ENCODE measurements around the gene PPP1CA. TPM values are rescaled to one million over a fixed set of nuclear protein-coding genes. Genes with fewer than 3 reads are reported as not detected.

Gene PPP1CA
- total RNA-seq, 5 donors from 2014 or later (not counting 1 experiment from before 2014, with no cell fraction given): 118 to 198 (median 186) TPM

- Histone ChIP-seq H3K9me3 (no peaks in the 10 kb centered on the region), H3K4me3 (ENCODE audit: control insufficient read depth in 1 of 2, extremely low read depth in 1 of 2, low read length in 1 of 2) (no peak overlapping the region), H3K4me1 (ENCODE audit: control insufficient read depth in 1 of 2, extremely low read depth in 1 of 2, insufficient read depth in 2 of 2, low read length in 2 of 2) (peaks cover 8 to 87% of the 10 kb centered on the region in 2 experiments), H3K36me3 (ENCODE audit: control insufficient read depth in 2 of 2, extremely low read depth in 1 of 2, insufficient read depth in 1 of 2, low read length in 1 of 2) (no peaks in the 10 kb centered on the region), H3K27me3 (replicated peaks in 1 of 2; ENCODE audit: control insufficient read depth in 2 of 2, extremely low read depth in 1 of 2, insufficient read depth in 2 of 2, low read length in 1 of 2) (peaks cover 0 to 25% of the 10 kb centered on the region in 2 experiments), H3K27ac (ENCODE audit: low read length) (peak overlapping the region; percentile 9)
- DNase-seq: no peak
- ATAC-seq (replicated peaks in 1 of 4): no peak
- peak overlapping the region; percentile 28 to 82 (median 53) for H3K4me3 Mint-ChIP-seq
- peak overlapping the region; percentile 75 to 86 for H3K27ac Mint-ChIP-seq
- no peaks in the 10 kb centered on the region for H3K9me3 Mint-ChIP-seq
- WGBS (ENCODE audit: insufficient coverage): 57% methylated on average over 8 of the region's 14 CpGs
- H3K36me3 Mint-ChIP-seq: no peaks in the 10 kb centered on the region
- H3K27me3 Mint-ChIP-seq: peaks cover 10 to 17% of the 10 kb centered on the region in 2 donors
- POLR2A ChIA-PET: interaction anchor here (0.6 to 1.8 kb wide), 3 partner anchors 17 to 44 kb away, joined by 3 to 17 read pairs (median 5); partner anchors contain the start of gene POLD4 (in 1 of the 2)
- peaks cover 59 to 73% (median 61%) of the 10 kb centered on the region in 3 donors for H3K4me1 Mint-ChIP-seq
- CTCF ChIA-PET: interaction anchor here in 1 of 2 donors (0.5 to 2.5 kb wide), 9 partner anchors 9 to 291 kb away, joined by 3 to 6 read pairs (median 3); no protein-coding TSS in a partner anchor
Observed at GRCh38 chr11:67370351-67371076, 31.1 kb downstream of the PPP1CA start.

- 63% methylated on average over 12 of the region's 12 CpGs for WGBS (ENCODE audit: insufficient coverage)
- POLR2A ChIA-PET: interaction anchor here (0.6 to 1.8 kb wide), 2 partner anchors 17 to 45 kb away, joined by 3 to 5 read pairs; partner anchors contain the start of gene POLD4 (in 1 of the 2)
- Histone ChIP-seq H3K4me1 (ENCODE audit: control insufficient read depth in 1 of 2, extremely low read depth in 1 of 2, insufficient read depth in 2 of 2, low read length in 2 of 2) (peaks cover 8 to 88% of the 10 kb centered on the region in 2 experiments), H3K36me3 (ENCODE audit: control insufficient read depth in 2 of 2, extremely low read depth in 1 of 2, insufficient read depth in 1 of 2, low read length in 1 of 2) (no peaks in the 10 kb centered on the region), H3K9me3 (no peaks in the 10 kb centered on the region), H3K27me3 (replicated peaks in 1 of 2; ENCODE audit: control insufficient read depth in 2 of 2, extremely low read depth in 1 of 2, insufficient read depth in 2 of 2, low read length in 1 of 2) (peaks cover 0 to 24% of the 10 kb centered on the region in 2 experiments), H3K27ac (ENCODE audit: low read length) (peak overlapping the region; percentile 6), H3K4me3 (ENCODE audit: control insufficient read depth in 1 of 2, extremely low read depth in 1 of 2, low read length in 1 of 2) (no peak overlapping the region)
- H3K9me3 Mint-ChIP-seq: no peaks in the 10 kb centered on the region
- ATAC-seq (replicated peaks in 1 of 4) (no peak), DNase-seq (peak in 1 of 35 experiments; percentile 39)
- CTCF ChIA-PET: interaction anchor here (0.7 to 2.5 kb wide), 5 partner anchors 11 to 20 kb away, joined by 3 to 6 read pairs (median 3); no protein-coding TSS in a partner anchor
- peaks cover 63 to 76% (median 68%) of the 10 kb centered on the region in 3 donors for H3K4me1 Mint-ChIP-seq
- peak overlapping the region; percentile 29 to 76 for H3K27ac Mint-ChIP-seq
- H3K4me3 Mint-ChIP-seq: no peak overlapping the region
- peaks cover under 1% of the 10 kb centered on the region for H3K36me3 Mint-ChIP-seq
- H3K27me3 Mint-ChIP-seq: peaks cover 10 to 17% of the 10 kb centered on the region in 2 donors
Observed at GRCh38 chr11:67369801-67370284, 31.8 kb downstream of the PPP1CA start.

- Histone ChIP-seq H3K36me3 (ENCODE audit: control insufficient read depth in 2 of 2, extremely low read depth in 1 of 2, insufficient read depth in 1 of 2, low read length in 1 of 2) (no peaks in the 10 kb centered on the region), H3K4me1 (ENCODE audit: control insufficient read depth in 1 of 2, extremely low read depth in 1 of 2, insufficient read depth in 2 of 2, low read length in 2 of 2) (peaks cover 9 to 88% of the 10 kb centered on the region in 2 experiments), H3K27ac (ENCODE audit: low read length) (peak overlapping the region; percentile 21), H3K4me3 (ENCODE audit: control insufficient read depth in 1 of 2, extremely low read depth in 1 of 2, low read length in 1 of 2) (no peak overlapping the region), H3K27me3 (replicated peaks in 1 of 2; ENCODE audit: control insufficient read depth in 2 of 2, extremely low read depth in 1 of 2, insufficient read depth in 2 of 2, low read length in 1 of 2) (peaks cover 0 to 18% of the 10 kb centered on the region in 2 experiments), H3K9me3 (no peaks in the 10 kb centered on the region)
- 87% methylated on average over 4 of the region's 8 CpGs for WGBS (ENCODE audit: insufficient coverage)
- peak overlapping the region; percentile 29 to 71 for H3K27ac Mint-ChIP-seq
- peaks cover 7 to 17% of the 10 kb centered on the region in 2 donors for H3K27me3 Mint-ChIP-seq
- H3K4me3 Mint-ChIP-seq: no peak overlapping the region
- ChIA-PET POLR2A (interaction anchor here in 1 of 2 donors (1.8 kb wide), 1 partner anchor 16 kb away, joined by 5 read pairs; the partner anchor contains the start of gene POLD4), CTCF (interaction anchor here (1.2 to 2.5 kb wide), 3 partner anchors 12 to 18 kb away, joined by 3 to 6 read pairs (median 5); no protein-coding TSS in a partner anchor)
- no peaks in the 10 kb centered on the region for H3K9me3 Mint-ChIP-seq
- ATAC-seq (replicated peaks in 1 of 4) (no peak), DNase-seq (no peak)
- H3K36me3 Mint-ChIP-seq: peaks cover 5% of the 10 kb centered on the region
- peaks cover 65 to 76% (median 69%) of the 10 kb centered on the region in 3 donors for H3K4me1 Mint-ChIP-seq
Observed at GRCh38 chr11:67369275-67369674, 32.4 kb downstream of the PPP1CA start.

GRCh38 chr11:67368621-67369020 lies 33.0 kb downstream of the PPP1CA start:
- H3K27me3 Mint-ChIP-seq: peaks cover 3 to 12% of the 10 kb centered on the region in 2 donors
- H3K36me3 Mint-ChIP-seq: peaks cover 5% of the 10 kb centered on the region
- Histone ChIP-seq H3K9me3 (no peaks in the 10 kb centered on the region), H3K4me3 (ENCODE audit: control insufficient read depth in 1 of 2, extremely low read depth in 1 of 2, low read length in 1 of 2) (no peak overlapping the region), H3K27ac (ENCODE audit: low read length) (no peak overlapping the region), H3K27me3 (replicated peaks in 1 of 2; ENCODE audit: control insufficient read depth in 2 of 2, extremely low read depth in 1 of 2, insufficient read depth in 2 of 2, low read length in 1 of 2) (peaks cover 0 to 12% of the 10 kb centered on the region in 2 experiments), H3K4me1 (ENCODE audit: control insufficient read depth in 1 of 2, extremely low read depth in 1 of 2, insufficient read depth in 2 of 2, low read length in 2 of 2) (peaks cover 6 to 88% of the 10 kb centered on the region in 2 experiments), H3K36me3 (ENCODE audit: control insufficient read depth in 2 of 2, extremely low read depth in 1 of 2, insufficient read depth in 1 of 2, low read length in 1 of 2) (no peaks in the 10 kb centered on the region)
- POLR2A ChIA-PET: interaction anchor here in 1 of 2 donors (0.7 kb wide), 1 partner anchor 97 kb away, joined by 16 read pairs; no protein-coding TSS in a partner anchor
- ATAC-seq (replicated peaks in 1 of 4) (no peak), DNase-seq (peak in 1 of 35 experiments; percentile 42)
- peak overlapping the region; percentile 48 to 76 for H3K27ac Mint-ChIP-seq
- CTCF ChIA-PET: interaction anchor here (0.6 to 2.5 kb wide), 5 partner anchors 13 to 687 kb away, joined by 3 to 6 read pairs (median 5); no protein-coding TSS in a partner anchor
- WGBS (ENCODE audit: insufficient coverage): 27% methylated on average over 1 of the region's 3 CpGs
- H3K4me3 Mint-ChIP-seq: no peak overlapping the region
- peaks cover 65 to 78% (median 70%) of the 10 kb centered on the region in 3 donors for H3K4me1 Mint-ChIP-seq
- H3K9me3 Mint-ChIP-seq: no peaks in the 10 kb centered on the region

GRCh38 chr11:67367761-67368227 lies 33.9 kb downstream of the PPP1CA start:
- no peaks in the 10 kb centered on the region for H3K9me3 Mint-ChIP-seq
- H3K27me3 Mint-ChIP-seq: peaks cover 3 to 12% of the 10 kb centered on the region in 2 donors
- no peak overlapping the region for H3K27ac ChIP-seq (ENCODE audit: low read length)
- peaks cover 0 to 12% of the 10 kb centered on the region in 2 experiments for H3K27me3 ChIP-seq (replicated peaks in 1 of 2; ENCODE audit: control insufficient read depth in 2 of 2, extremely low read depth in 1 of 2, insufficient read depth in 2 of 2, low read length in 1 of 2)
- ATAC-seq (replicated peaks in 1 of 4) (no peak), DNase-seq (no peak)
- H3K4me3 Mint-ChIP-seq: no peak overlapping the region
- 74% methylated on average over 7 of the region's 7 CpGs for WGBS (ENCODE audit: insufficient coverage)
- H3K9me3 ChIP-seq: no peaks in the 10 kb centered on the region
- H3K4me3 ChIP-seq (ENCODE audit: control insufficient read depth in 1 of 2, extremely low read depth in 1 of 2, low read length in 1 of 2): no peak overlapping the region
- peaks cover 4 to 92% of the 10 kb centered on the region in 2 experiments for H3K4me1 ChIP-seq (ENCODE audit: control insufficient read depth in 1 of 2, extremely low read depth in 1 of 2, insufficient read depth in 2 of 2, low read length in 2 of 2)
- peaks cover 70 to 83% (median 74%) of the 10 kb centered on the region in 3 donors for H3K4me1 Mint-ChIP-seq
- ChIA-PET POLR2A (no interaction called here), CTCF (interaction anchor here in 1 of 2 donors (0.8 to 1.8 kb wide), 2 partner anchors 15 to 16 kb away, joined by 3 to 5 read pairs; no protein-coding TSS in a partner anchor)
- peaks cover 5% of the 10 kb centered on the region for H3K36me3 Mint-ChIP-seq
- H3K36me3 ChIP-seq (ENCODE audit: control insufficient read depth in 2 of 2, extremely low read depth in 1 of 2, insufficient read depth in 1 of 2, low read length in 1 of 2): no peaks in the 10 kb centered on the region
- peak overlapping the region; percentile 48 to 76 for H3K27ac Mint-ChIP-seq
